HEK293 (cell line): ENCODE data around the gene TANGO2.

Experiments used
- KLF9 ChIP-seq: fragments of 450-650 bp; formaldehyde crosslinking; IDR thresholded peaks from 2 replicates; pipeline ENCODE4 v1.5.1; 2016; ENCODE audit warnings: missing biosample characterization, missing genetic modification characterization, low read depth
- MEIS1 ChIP-seq: sonication (generic); formaldehyde crosslinking; IDR thresholded peaks from 2 replicates; pipeline ENCODE4 v1.8.1; 2022; ENCODE audit warnings: missing genetic modification reagents, mild to moderate bottlenecking, borderline replicate concordance
- SP2 ChIP-seq: fragments of 450-650 bp; formaldehyde crosslinking; IDR thresholded peaks from 2 replicates; pipeline ENCODE4 v1.5.1; 2016; ENCODE audit warnings: missing biosample characterization, missing genetic modification characterization
- SP3 ChIP-seq: fragments of 450-650 bp; formaldehyde crosslinking; IDR thresholded peaks from 2 replicates; pipeline ENCODE4 v1.5.1; 2016; ENCODE audit warnings: missing biosample characterization, missing genetic modification characterization
- SP7 ChIP-seq: fragments of 450-650 bp; formaldehyde crosslinking; IDR thresholded peaks from 2 replicates; pipeline ENCODE4 v1.5.1; 2016; ENCODE audit warnings: missing biosample characterization, missing genetic modification characterization
- TCF7L2 ChIP-seq: IDR thresholded peaks from 2 replicates; pipeline ENCODE4 v1.6.1; 2011; ENCODE audit warnings: low read depth, mild to moderate bottlenecking, inconsistent platforms, low read length, moderate library complexity, borderline replicate concordance
- TRIM28 ChIP-seq: IDR thresholded peaks from 2 replicates; pipeline ENCODE4 v1.6.1; 2011; ENCODE audit warnings: low read length, control low read depth, borderline replicate concordance
- YY1 ChIP-seq: fragments of 450-650 bp; formaldehyde crosslinking; IDR thresholded peaks from 2 replicates; pipeline ENCODE4 v1.5.1; 2018; ENCODE audit warnings: missing biosample characterization, missing genetic modification characterization
- ZBTB7A ChIP-seq: fragments of 450-650 bp; formaldehyde crosslinking; IDR thresholded peaks from 2 replicates; pipeline ENCODE4 v1.5.1; 2016; ENCODE audit warnings: low read depth, missing biosample characterization, missing genetic modification characterization
- ZBTB8A ChIP-seq: fragments of 450-650 bp; formaldehyde crosslinking; IDR thresholded peaks from 2 replicates; pipeline ENCODE4 v1.5.1; 2016; ENCODE audit warnings: missing biosample characterization, missing genetic modification characterization
- ZEB2 ChIP-seq: fragments of 450-650 bp; formaldehyde crosslinking; IDR thresholded peaks from 2 replicates; pipeline ENCODE4 v1.5.1; 2016; ENCODE audit warnings: missing biosample characterization, missing genetic modification characterization
- ZFHX2 ChIP-seq: fragments of 450-650 bp; formaldehyde crosslinking; conservative IDR thresholded peaks from 2 replicates; pipeline ENCODE4 v1.5.1; 2016; ENCODE audit warnings: missing biosample characterization, missing genetic modification characterization
- ZNF138 ChIP-seq: fragments of 450-650 bp; formaldehyde crosslinking; IDR thresholded peaks from 2 replicates; pipeline ENCODE4 v1.5.1; 2016; ENCODE audit warnings: missing biosample characterization, missing genetic modification characterization, borderline replicate concordance
- ZNF362 ChIP-seq: fragments of 450-650 bp; formaldehyde crosslinking; IDR thresholded peaks from 2 replicates; pipeline ENCODE4 v1.5.1; 2016; ENCODE audit warnings: missing biosample characterization, missing genetic modification characterization
- ZNF48 ChIP-seq: fragments of 450-650 bp; formaldehyde crosslinking; IDR thresholded peaks from 2 replicates; pipeline ENCODE4 v1.5.1; 2016; ENCODE audit warnings: missing biosample characterization, missing genetic modification characterization
- ZNF501 ChIP-seq: fragments of 450-650 bp; formaldehyde crosslinking; IDR thresholded peaks from 2 replicates; pipeline ENCODE4 v1.5.1; 2016; ENCODE audit warnings: missing biosample characterization, missing genetic modification characterization
- ZNF529 ChIP-seq: fragments of 450-650 bp; formaldehyde crosslinking; IDR thresholded peaks from 2 replicates; pipeline ENCODE4 v1.5.1; 2017; ENCODE audit warnings: missing genetic modification characterization, missing biosample characterization; ENCODE audit not compliant: insufficient replicate concordance
- ZNF555 ChIP-seq: fragments of 450-650 bp; formaldehyde crosslinking; conservative IDR thresholded peaks from 2 replicates; pipeline ENCODE4 v1.5.1; 2017; ENCODE audit warnings: missing biosample characterization, mild to moderate bottlenecking, missing genetic modification characterization, inconsistent platforms
- ZNF558 ChIP-seq: fragments of 450-650 bp; formaldehyde crosslinking; IDR thresholded peaks from 2 replicates; pipeline ENCODE4 v1.5.1; 2016; ENCODE audit warnings: missing biosample characterization, missing genetic modification characterization
- ZNF600 ChIP-seq: fragments of 450-650 bp; formaldehyde crosslinking; IDR thresholded peaks from 2 replicates; pipeline ENCODE4 v1.5.1; 2016; ENCODE audit warnings: missing biosample characterization, missing genetic modification characterization
- ZNF692 ChIP-seq: fragments of 450-650 bp; formaldehyde crosslinking; IDR thresholded peaks from 2 replicates; pipeline ENCODE4 v1.5.1; 2016; ENCODE audit warnings: missing biosample characterization, missing genetic modification characterization
- ZSCAN4 ChIP-seq: fragments of 450-650 bp; formaldehyde crosslinking; IDR thresholded peaks from 2 replicates; pipeline ENCODE4 v1.5.1; 2017; ENCODE audit warnings: missing biosample characterization, missing genetic modification characterization
- TF ChIP-seq, protein P1 (sequence below): fragments of 450-650 bp; formaldehyde crosslinking; IDR thresholded peaks from 2 replicates; pipeline ENCODE4 v1.5.1; 2016; ENCODE audit warnings: missing biosample characterization, missing genetic modification characterization
- TF ChIP-seq, protein P2 (sequence below): sonication (generic); formaldehyde crosslinking; IDR thresholded peaks from 2 replicates; pipeline ENCODE4 v1.8.1; 2022; ENCODE audit warnings: mild to moderate bottlenecking, moderate library complexity, missing genetic modification reagents
- TF ChIP-seq, protein P3 (sequence below): fragments of 450-650 bp; formaldehyde crosslinking; IDR thresholded peaks from 2 replicates; pipeline ENCODE4 v1.5.1; 2016; ENCODE audit warnings: missing biosample characterization, missing genetic modification characterization
- TF ChIP-seq, protein P4 (sequence below): fragments of 450-650 bp; IDR thresholded peaks from 2 replicates; pipeline ENCODE4 v1.5.1; 2018; ENCODE audit warnings: missing biosample characterization, mild to moderate bottlenecking, missing genetic modification characterization
- TF ChIP-seq, protein P5 (sequence below): fragments of 450-650 bp; formaldehyde crosslinking; IDR thresholded peaks from 2 replicates; pipeline ENCODE4 v1.5.1; 2016; ENCODE audit warnings: missing biosample characterization, missing genetic modification characterization

TANGO2 gene

GRCh38 chr22:20015971-20016733, 4.8 kb upstream of the TANGO2 start (continued):
- TF ChIP-seq ZNF529 (tag by site-specific recombination) (no peak), YY1 (tag by site-specific recombination) (no peak), SP2 (tag by site-specific recombination) (peak; percentile 22), ZEB2 (tag by site-specific recombination) (peak; percentile 42), ZSCAN4 (tag by site-specific recombination) (no peak), MEIS1 (CRISPR knock-in tag) (no peak), SP3 (no peak), ZNF600 (0 out of 2 replicates have a peak, but pooled peaks have one; percentile 17), ZNF48 (tag by site-specific recombination) (no peak), SP7 (tag by site-specific recombination) (no peak), ZBTB7A (peak; percentile 47; the same call in 1 of the 2 replicates), ZBTB8A (tag by site-specific recombination) (peak; percentile 33; the same call in 1 of the 2 replicates), ZNF558 (tag by site-specific recombination) (no peak), ZFHX2 (tag by site-specific recombination) (peak; percentile 77), KLF9 (tag by site-specific recombination) (peak; percentile 69), ZNF138 (tag by site-specific recombination) (no peak), ZNF362 (tag by site-specific recombination) (no peak), TRIM28 (no peak), ZNF555 (tag by site-specific recombination) (no peak), TCF7L2 (no peak), ZNF692 (tag by site-specific recombination) (no peak), ZNF501 (tag by site-specific recombination) (no peak)
- TF ChIP-seq, protein P1, sequence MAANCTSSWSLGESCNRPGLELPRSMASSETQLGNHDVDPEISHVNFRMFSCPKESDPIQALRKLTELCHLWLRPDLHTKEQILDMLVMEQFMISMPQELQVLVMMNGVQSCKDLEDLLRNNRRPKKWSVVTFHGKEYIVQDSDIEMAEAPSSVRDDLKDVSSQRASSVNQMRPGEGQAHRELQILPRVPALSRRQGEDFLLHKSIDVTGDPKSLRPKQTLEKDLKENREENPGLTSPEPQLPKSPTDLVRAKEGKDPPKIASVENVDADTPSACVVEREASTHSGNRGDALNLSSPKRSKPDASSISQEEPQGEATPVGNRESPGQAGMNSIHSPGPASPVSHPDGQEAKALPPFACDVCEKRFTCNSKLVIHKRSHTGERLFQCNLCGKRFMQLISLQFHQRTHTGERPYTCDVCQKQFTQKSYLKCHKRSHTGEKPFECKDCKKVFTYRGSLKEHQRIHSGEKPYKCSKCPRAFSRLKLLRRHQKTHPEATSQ (tag by site-specific recombination) = no peak
- TF ChIP-seq, protein P2, sequence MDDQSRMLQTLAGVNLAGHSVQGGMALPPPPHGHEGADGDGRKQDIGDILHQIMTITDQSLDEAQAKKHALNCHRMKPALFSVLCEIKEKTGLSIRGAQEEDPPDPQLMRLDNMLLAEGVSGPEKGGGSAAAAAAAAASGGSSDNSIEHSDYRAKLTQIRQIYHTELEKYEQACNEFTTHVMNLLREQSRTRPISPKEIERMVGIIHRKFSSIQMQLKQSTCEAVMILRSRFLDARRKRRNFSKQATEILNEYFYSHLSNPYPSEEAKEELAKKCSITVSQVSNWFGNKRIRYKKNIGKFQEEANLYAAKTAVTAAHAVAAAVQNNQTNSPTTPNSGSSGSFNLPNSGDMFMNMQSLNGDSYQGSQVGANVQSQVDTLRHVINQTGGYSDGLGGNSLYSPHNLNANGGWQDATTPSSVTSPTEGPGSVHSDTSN = no peak
- TF ChIP-seq, protein P3, sequence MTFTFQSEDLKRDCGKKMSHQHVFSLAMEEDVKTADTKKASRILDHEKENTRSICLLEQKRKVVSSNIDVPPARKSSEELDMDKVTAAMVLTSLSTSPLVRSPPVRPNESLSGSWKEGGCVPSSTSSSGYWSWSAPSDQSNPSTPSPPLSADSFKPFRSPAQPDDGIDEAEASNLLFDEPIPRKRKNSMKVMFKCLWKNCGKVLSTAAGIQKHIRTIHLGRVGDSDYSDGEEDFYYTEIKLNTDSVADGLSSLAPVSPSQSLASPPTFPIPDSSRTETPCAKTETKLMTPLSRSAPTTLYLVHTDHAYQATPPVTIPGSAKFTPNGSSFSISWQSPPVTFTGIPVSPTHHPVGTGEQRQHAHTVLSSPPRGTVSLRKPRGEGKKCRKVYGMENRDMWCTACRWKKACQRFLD = no peak
- TF ChIP-seq, protein P4, sequence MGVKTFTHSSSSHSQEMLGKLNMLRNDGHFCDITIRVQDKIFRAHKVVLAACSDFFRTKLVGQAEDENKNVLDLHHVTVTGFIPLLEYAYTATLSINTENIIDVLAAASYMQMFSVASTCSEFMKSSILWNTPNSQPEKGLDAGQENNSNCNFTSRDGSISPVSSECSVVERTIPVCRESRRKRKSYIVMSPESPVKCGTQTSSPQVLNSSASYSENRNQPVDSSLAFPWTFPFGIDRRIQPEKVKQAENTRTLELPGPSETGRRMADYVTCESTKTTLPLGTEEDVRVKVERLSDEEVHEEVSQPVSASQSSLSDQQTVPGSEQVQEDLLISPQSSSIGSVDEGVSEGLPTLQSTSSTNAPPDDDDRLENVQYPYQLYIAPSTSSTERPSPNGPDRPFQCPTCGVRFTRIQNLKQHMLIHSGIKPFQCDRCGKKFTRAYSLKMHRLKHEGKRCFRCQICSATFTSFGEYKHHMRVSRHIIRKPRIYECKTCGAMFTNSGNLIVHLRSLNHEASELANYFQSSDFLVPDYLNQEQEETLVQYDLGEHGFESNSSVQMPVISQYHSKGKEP = no peak
- TF ChIP-seq, protein P5, sequence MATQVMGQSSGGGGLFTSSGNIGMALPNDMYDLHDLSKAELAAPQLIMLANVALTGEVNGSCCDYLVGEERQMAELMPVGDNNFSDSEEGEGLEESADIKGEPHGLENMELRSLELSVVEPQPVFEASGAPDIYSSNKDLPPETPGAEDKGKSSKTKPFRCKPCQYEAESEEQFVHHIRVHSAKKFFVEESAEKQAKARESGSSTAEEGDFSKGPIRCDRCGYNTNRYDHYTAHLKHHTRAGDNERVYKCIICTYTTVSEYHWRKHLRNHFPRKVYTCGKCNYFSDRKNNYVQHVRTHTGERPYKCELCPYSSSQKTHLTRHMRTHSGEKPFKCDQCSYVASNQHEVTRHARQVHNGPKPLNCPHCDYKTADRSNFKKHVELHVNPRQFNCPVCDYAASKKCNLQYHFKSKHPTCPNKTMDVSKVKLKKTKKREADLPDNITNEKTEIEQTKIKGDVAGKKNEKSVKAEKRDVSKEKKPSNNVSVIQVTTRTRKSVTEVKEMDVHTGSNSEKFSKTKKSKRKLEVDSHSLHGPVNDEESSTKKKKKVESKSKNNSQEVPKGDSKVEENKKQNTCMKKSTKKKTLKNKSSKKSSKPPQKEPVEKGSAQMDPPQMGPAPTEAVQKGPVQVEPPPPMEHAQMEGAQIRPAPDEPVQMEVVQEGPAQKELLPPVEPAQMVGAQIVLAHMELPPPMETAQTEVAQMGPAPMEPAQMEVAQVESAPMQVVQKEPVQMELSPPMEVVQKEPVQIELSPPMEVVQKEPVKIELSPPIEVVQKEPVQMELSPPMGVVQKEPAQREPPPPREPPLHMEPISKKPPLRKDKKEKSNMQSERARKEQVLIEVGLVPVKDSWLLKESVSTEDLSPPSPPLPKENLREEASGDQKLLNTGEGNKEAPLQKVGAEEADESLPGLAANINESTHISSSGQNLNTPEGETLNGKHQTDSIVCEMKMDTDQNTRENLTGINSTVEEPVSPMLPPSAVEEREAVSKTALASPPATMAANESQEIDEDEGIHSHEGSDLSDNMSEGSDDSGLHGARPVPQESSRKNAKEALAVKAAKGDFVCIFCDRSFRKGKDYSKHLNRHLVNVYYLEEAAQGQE (tag by site-specific recombination) = no peak
